Epithelial cell of proximal tubule (primary cell): ENCODE data around the gene RBM19. TPM values are rescaled to one million over a fixed set of nuclear protein-coding genes. Genes with fewer than 3 reads are reported as not detected.

Source experiments
- DNase-seq: peaks from one replicate; pipeline ENCODE4 v3.0.0-alpha.2; 2011; ENCODE audit warnings: low read depth
- H3K4me3 ChIP-seq: 2 replicates; pipeline ENCODE4 v1.5.1; 2011; ENCODE audit warnings: low read depth, mild to moderate bottlenecking, low read length
- total RNA-seq: library from RNA; depleted of rRNA; stranded (reverse); fragments of >200 nt; gene quantifications from 2 replicates; pipeline ENCODE4 v1.2.3, GENCODE V29; 2015
- TF ChIP-seq, protein P1 (sequence below): conservative IDR thresholded peaks from 2 replicates; pipeline ENCODE4 v1.5.1; 2012; ENCODE audit warnings: low read depth, mild to moderate bottlenecking, low read length

Gene RBM19
- total RNA-seq, 1 donor from 2014 or later, result 26.5 TPM

DNA sequence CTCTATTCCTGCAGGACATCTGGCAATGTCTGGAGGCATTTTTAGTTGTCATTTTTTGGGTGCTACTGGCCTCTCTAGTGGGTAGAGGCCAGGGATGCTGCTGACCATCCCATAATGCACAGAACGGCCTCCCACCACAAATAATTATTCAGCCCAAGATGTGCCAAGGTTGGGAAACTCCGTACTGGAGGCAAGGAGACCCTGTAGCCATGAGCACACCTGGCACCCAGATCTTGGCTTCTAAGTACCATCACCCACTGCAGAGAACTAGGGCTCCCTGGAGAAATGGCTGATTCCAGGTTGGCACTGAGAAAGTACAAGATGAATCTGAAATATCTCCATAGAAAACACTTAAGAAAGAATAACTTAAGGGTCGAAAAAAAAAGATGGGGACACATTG, 81.7 kb downstream of the RBM19 start:
- no peak overlapping the region for H3K4me3 ChIP-seq
- TF ChIP-seq, protein P1, sequence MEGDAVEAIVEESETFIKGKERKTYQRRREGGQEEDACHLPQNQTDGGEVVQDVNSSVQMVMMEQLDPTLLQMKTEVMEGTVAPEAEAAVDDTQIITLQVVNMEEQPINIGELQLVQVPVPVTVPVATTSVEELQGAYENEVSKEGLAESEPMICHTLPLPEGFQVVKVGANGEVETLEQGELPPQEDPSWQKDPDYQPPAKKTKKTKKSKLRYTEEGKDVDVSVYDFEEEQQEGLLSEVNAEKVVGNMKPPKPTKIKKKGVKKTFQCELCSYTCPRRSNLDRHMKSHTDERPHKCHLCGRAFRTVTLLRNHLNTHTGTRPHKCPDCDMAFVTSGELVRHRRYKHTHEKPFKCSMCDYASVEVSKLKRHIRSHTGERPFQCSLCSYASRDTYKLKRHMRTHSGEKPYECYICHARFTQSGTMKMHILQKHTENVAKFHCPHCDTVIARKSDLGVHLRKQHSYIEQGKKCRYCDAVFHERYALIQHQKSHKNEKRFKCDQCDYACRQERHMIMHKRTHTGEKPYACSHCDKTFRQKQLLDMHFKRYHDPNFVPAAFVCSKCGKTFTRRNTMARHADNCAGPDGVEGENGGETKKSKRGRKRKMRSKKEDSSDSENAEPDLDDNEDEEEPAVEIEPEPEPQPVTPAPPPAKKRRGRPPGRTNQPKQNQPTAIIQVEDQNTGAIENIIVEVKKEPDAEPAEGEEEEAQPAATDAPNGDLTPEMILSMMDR, result no peak
- DNase-seq, result no peak

DNA sequence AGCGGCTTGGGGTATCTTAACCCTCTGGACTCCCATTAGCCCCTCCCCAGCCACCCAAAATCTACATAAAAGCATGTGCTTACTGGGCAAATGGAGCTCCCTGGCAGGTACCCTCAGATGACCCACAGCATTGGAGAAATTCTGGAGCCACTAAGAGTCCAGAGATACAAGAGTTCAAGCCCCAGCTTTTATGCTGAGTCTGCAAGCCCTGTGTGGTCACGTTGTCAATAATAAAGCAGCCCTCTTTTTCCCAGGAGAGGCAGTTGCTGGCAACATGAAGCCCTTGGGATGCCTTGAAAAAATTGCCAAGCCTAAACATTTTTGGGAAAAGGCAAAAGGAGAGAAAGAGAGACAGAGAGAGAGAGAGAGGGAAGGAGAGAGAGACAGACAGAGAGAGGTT, 83.4 kb downstream of the RBM19 start:
- DNase-seq, result no peak
- TF ChIP-seq, protein P1, result no peak
- no peak overlapping the region for H3K4me3 ChIP-seq

DNA sequence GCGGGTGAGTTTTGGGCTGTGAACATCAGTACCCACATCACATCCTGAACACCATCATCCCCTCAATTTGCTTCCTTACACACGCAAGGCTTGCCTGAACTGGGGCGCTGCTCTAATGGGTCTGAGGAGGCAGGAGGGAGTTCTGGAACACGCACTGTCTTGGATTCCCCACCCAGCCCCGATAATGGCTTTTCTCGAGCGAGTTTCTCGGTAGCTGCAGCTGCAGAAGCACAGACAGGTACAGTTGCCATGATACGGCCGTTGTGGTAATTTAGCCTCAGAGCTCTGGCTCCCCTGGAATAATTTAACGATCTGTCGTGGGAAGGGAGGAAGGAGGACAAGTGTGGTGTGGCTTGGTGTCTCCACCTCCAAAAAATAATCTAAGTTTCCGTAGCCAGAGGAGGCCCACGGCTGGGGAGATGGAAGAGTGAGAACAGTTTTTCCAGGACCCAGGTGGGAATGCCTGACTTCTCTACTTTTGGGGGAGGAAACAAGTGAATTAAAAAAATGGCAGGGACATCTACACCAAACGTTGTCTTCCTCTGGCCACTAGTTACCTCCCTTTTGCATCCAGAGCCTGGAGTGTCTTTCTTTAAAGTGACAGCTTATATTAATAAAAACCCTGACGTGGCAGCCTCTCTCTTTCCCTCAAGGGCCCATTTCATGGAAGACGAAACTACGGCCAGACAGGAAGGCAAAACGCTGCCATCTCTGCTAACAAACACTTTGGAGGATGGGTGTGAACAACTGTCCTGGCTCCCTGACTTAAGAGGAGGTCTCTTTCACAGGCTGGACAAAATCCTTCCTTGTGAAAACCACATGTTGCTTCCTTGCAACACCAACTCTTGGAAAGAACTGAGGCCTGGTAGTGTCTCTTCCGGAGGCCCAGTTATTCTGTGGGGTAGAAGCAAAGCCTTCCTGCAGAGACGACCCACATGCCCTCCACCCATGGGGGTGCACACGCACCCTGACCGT, 84.8 kb downstream of the RBM19 start:
- no peak overlapping the region for H3K4me3 ChIP-seq
- TF ChIP-seq, protein P1, result no peak
- DNase-seq, result no peak

GRCh38 chr12:113880326-113880725, 85.8 kb downstream of the RBM19 start:
- TF ChIP-seq, protein P1, result no peak
- H3K4me3 ChIP-seq, result no peak overlapping the region

GRCh38 chr12:113879658-113880057, 86.5 kb downstream of the RBM19 start:
- no peak for DNase-seq
- H3K4me3 ChIP-seq, result no peak overlapping the region
- TF ChIP-seq, protein P1, result no peak

More at GRCh38 chr12:113880326-113880725, 85.8 kb downstream of the RBM19 start:
- no peak for DNase-seq

DNA sequence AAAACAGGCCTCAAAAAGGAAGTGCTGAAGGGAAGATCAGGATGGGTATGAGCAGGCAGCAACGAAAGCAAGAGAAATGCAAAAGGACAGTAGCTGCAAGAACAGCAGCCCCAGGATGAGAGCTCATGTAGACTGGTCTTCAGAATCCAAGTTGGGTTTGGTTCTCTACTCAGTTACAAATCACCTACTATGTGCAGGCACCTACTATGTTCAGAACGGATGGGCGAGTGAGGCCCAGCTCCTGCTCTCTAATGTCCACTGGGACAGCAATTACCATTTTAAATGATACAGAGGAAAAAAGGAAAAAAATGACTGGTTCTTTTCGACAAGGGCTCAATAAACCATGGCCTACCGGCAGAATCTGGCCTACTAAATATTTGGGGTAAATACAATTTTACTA, 88.5 kb downstream of the RBM19 start:
- no peak overlapping the region for H3K4me3 ChIP-seq
- no peak for DNase-seq
- TF ChIP-seq, protein P1, result no peak

DNA sequence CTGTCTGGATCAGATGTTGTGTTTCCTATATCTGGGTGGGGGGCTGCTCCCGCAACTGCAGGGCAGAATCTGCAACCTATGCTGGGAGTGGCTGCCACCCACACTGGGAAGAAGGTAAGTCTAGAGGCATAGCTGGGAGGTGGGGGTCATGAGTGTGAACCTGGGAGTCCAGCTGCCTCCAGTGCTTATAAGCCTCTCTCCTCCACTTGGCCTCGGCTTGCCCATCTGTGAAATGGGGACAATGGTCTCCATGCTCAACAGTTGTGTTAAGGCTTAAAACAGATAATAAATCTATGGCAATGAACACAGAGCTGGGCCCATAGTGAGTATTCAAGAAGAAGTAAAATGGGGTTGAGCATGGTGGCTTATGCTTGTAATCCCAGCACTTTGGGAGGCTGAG, 90.0 kb downstream of the RBM19 start:
- H3K4me3 ChIP-seq, result no peak overlapping the region
- TF ChIP-seq, protein P1, result no peak
- DNase-seq, result no peak
